ENCODE data around the gene DCUN1D4. TPM values are rescaled to one million over a fixed set of nuclear protein-coding genes. Genes with fewer than 3 reads are reported as not detected.
A peak's percentile ranks its signal among the peaks of the same experiment; 100 is the strongest.

Gene DCUN1D4
- 24.6 and 25.8 TPM in 2 replicates for total RNA-seq (2014; rRNA removed; shearing (Covaris generic))

GRCh38 chr4:51842554-51843308 lies at the start of gene DCUN1D4:
Gene DCUN1D4 (plus strand): TSS chr4:51843153. CDS start chr4:51843243, 90 bp downstream.
- peak; percentile 99 for DNase-seq (ENCODE audit: low read depth)

GRCh38 chr4:51820443-51821234 lies 22.3 kb upstream of the DCUN1D4 start:
- no peak for DNase-seq (ENCODE audit: low read depth)

- no peak for DNase-seq (ENCODE audit: low read depth)
Measured at GRCh38 chr4:51825341-51825740, 17.6 kb upstream of the DCUN1D4 start.

GRCh38 chr4:51830156-51830720 lies 12.7 kb upstream of the DCUN1D4 start:
- peak; percentile 2 for DNase-seq (ENCODE audit: low read depth)

GRCh38 chr4:51831133-51831532 lies 11.8 kb upstream of the DCUN1D4 start:
- peak; percentile 48 for DNase-seq (ENCODE audit: low read depth)

GRCh38 chr4:51833236-51833635 lies 9.7 kb upstream of the DCUN1D4 start:
- DNase-seq (ENCODE audit: low read depth) = no peak

- no peak for DNase-seq (ENCODE audit: low read depth)
Measured at GRCh38 chr4:51835079-51835478, 7.9 kb upstream of the DCUN1D4 start.

- no peak for DNase-seq (ENCODE audit: low read depth)
Measured at GRCh38 chr4:51835855-51836254, 7.1 kb upstream of the DCUN1D4 start.

- peak; percentile 1 for DNase-seq (ENCODE audit: low read depth)
Measured at GRCh38 chr4:51836549-51836948, 6.4 kb upstream of the DCUN1D4 start.

GRCh38 chr4:51840781-51841180 lies 2.2 kb upstream of the DCUN1D4 start:
- DNase-seq (ENCODE audit: low read depth) = no peak

- DNase-seq (ENCODE audit: low read depth) = no peak
Measured at GRCh38 chr4:51842167-51842553, 793 bp upstream of the DCUN1D4 start.

- DNase-seq (ENCODE audit: low read depth) = peak; percentile 54
Measured at GRCh38 chr4:51843309-51844152, 578 bp downstream of the DCUN1D4 start.

GRCh38 chr4:51844153-51845054 lies 1.5 kb downstream of the DCUN1D4 start:
- peak; percentile 91 for DNase-seq (ENCODE audit: low read depth)

- DNase-seq (ENCODE audit: low read depth) = no peak
Measured at GRCh38 chr4:51845055-51845426, 2.1 kb downstream of the DCUN1D4 start.

- no peak for DNase-seq (ENCODE audit: low read depth)
Measured at GRCh38 chr4:51845711-51846110, 2.8 kb downstream of the DCUN1D4 start.

- DNase-seq (ENCODE audit: low read depth) = no peak
Measured at GRCh38 chr4:51849430-51849829, 6.5 kb downstream of the DCUN1D4 start.

- DNase-seq (ENCODE audit: low read depth) = no peak
Measured at GRCh38 chr4:51850294-51850693, 7.3 kb downstream of the DCUN1D4 start.

GRCh38 chr4:51851090-51851936 lies 8.4 kb downstream of the DCUN1D4 start:
- peak; percentile 4 for DNase-seq (ENCODE audit: low read depth)

- no peak for DNase-seq (ENCODE audit: low read depth)
Measured at GRCh38 chr4:51851937-51852290, 9.0 kb downstream of the DCUN1D4 start.
